Body of pancreas (tissue), 4 donors: ENCODE measurements around the gene RPL37.

ENCODE experiments used
- POLR2A ChIP-seq, 3 donors: fragments of 450-650 bp; IDR thresholded peaks; one replicate each; pipeline ENCODE4 v1.6.1; 2016; ENCODE audit warnings: antibody characterized with exemption in 3 of 3, mild to moderate bottlenecking in 2 of 3
- TF ChIP-seq, protein P1 (sequence below), 7 experiments: fragments of 450-650 bp in 4 of 7; fragments of 200-600 bp in 3 of 7; sonication (generic) in 3 of 7; IDR thresholded peaks; one replicate each; pipeline ENCODE4 v1.5.1; 2016 to 2019; ENCODE audit warnings: antibody characterized with exemption in 7 of 7

DNA sequence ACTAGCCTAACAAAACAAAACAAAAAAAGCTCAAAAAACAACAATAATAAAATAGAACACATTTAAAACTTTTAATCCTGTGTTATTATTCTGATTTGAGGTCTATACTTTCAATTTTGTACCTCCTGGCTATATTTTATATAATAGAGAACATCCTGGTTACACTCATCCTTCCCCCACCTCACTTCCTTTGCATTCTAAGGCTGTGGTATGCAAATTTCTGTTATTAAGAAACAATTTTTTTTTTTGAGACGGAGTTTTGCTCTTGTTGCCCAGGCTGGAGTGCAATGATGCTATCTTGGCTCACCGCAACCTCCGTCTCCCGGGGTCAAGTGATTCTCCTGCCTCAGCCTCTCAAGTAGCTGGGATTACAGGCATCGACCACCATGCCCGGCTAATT is 3.1 kb upstream of the RPL37 start:
- TF ChIP-seq, protein P1, sequence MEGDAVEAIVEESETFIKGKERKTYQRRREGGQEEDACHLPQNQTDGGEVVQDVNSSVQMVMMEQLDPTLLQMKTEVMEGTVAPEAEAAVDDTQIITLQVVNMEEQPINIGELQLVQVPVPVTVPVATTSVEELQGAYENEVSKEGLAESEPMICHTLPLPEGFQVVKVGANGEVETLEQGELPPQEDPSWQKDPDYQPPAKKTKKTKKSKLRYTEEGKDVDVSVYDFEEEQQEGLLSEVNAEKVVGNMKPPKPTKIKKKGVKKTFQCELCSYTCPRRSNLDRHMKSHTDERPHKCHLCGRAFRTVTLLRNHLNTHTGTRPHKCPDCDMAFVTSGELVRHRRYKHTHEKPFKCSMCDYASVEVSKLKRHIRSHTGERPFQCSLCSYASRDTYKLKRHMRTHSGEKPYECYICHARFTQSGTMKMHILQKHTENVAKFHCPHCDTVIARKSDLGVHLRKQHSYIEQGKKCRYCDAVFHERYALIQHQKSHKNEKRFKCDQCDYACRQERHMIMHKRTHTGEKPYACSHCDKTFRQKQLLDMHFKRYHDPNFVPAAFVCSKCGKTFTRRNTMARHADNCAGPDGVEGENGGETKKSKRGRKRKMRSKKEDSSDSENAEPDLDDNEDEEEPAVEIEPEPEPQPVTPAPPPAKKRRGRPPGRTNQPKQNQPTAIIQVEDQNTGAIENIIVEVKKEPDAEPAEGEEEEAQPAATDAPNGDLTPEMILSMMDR (IDR thresholded peaks at IDR 0.05), result no peak
- TF ChIP-seq POLR2A (IDR thresholded peaks at IDR 0.05), result no peak
